HPDE6-E6E7 (cell line): Measurements from ENCODE around the gene KPNA4.

ENCODE experiments used
- DNase-seq: peaks from one replicate; pipeline ENCODE4 v3.0.0; 2011; ENCODE audit warnings: missing footprints; ENCODE audit errors: extremely low spot score

Gene KPNA4

GRCh38 chr3:160449636-160450598 is 115.5 kb downstream of the KPNA4 start, which contains the start of gene TRIM59:
TRIM59 (minus strand) TSS chr3:160449786; CDS start chr3:160439183, 10,603 bp downstream.
- DNase-seq, result peak; percentile 99

- no peak for DNase-seq
Observed at GRCh38 chr3:160448845-160449635, 116.3 kb downstream of the KPNA4 start.

DNA sequence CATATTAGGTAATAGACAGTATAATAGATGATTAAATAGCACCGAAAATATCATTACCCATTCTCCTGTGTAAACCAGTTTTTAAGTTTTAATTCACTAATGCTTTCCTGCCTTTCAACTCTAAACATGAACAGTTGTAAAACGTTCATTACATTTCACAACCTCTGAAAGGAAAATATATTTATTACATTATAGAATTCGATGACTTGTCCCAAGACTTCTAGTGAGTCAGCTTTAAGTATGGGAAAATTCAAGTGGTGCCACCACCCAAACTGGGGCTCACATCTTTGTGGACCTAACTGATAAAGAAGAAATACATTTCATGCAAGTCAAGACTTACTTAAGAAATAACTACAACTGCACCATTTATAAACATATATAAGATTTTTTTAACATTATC is 117.8 kb downstream of the KPNA4 start:
- DNase-seq, result no peak

GRCh38 chr3:160446522-160447056 is 118.8 kb downstream of the KPNA4 start:
- no peak for DNase-seq

GRCh38 chr3:160445854-160446253 is 119.5 kb downstream of the KPNA4 start:
- DNase-seq, result no peak
